Activated T-cell treated with anti-CD3 and anti-CD28 coated beads, Interleukin-2, amount 50 U/mL, for 4 hours (primary cell): Measurements from ENCODE around the gene CFAP61. TPM values are rescaled to one million over a fixed set of nuclear protein-coding genes. Genes with fewer than 3 reads are reported as not detected.

ENCODE experiments used
- ATAC-seq, 2 donors: fragments of 200-7000 bp; cut with Tn5 transposase; one replicate each; pipeline ENCODE4 v1.10.0; 2021
- DNase-seq: peaks from one replicate; pipeline ENCODE4 v3.0.0-alpha.2; 2020
- H3K27me3 Mint-ChIP-seq: one replicate; pipeline ENCODE4 v1.8.0; 2021; ENCODE audit warnings: low read depth, mixed read lengths
- H3K36me3 Mint-ChIP-seq: one replicate; pipeline ENCODE4 v1.8.0; 2022; ENCODE audit warnings: mixed read lengths; ENCODE audit not compliant: insufficient read depth
- H3K4me1 Mint-ChIP-seq: one replicate; pipeline ENCODE4 v1.8.0; 2021; ENCODE audit warnings: low read depth, mixed read lengths
- H3K4me3 Mint-ChIP-seq: one replicate; pipeline ENCODE4 v1.8.0; 2021; ENCODE audit warnings: mild to moderate bottlenecking, moderate library complexity, mixed read lengths
- H3K9me3 Mint-ChIP-seq: one replicate; pipeline ENCODE4 v1.8.0; 2021; ENCODE audit warnings: mixed read lengths
- total RNA-seq, 3 donors: library from RNA; stranded (reverse); gene quantifications; one replicate each; pipeline ENCODE4 v1.2.1, GENCODE V29; 2021

CFAP61 gene
- total RNA-seq, 3 donors from 2014 or later: 0.49 TPM; not detected in 2

- Mint-ChIP-seq H3K36me3 (no peaks in the 10 kb centered on the region), H3K4me1 (no peaks in the 10 kb centered on the region), H3K9me3 (peaks cover 10% of the 10 kb centered on the region), H3K4me3 (no peak overlapping the region), H3K27me3 (peaks cover 9% of the 10 kb centered on the region)
- no peak for DNase-seq
- ATAC-seq: no peak
These were observed 86.2 kb downstream of the CFAP61 start for GRCh38 chr20:20138301-20139064.

GRCh38 chr20:20139403-20139802 lies 87.1 kb downstream of the CFAP61 start:
- H3K36me3 Mint-ChIP-seq: no peaks in the 10 kb centered on the region
- H3K4me3 Mint-ChIP-seq: no peak overlapping the region
- ATAC-seq (no peak), DNase-seq (no peak)
- peaks cover 9% of the 10 kb centered on the region for H3K27me3 Mint-ChIP-seq
- H3K9me3 Mint-ChIP-seq: peaks cover 12% of the 10 kb centered on the region
- no peaks in the 10 kb centered on the region for H3K4me1 Mint-ChIP-seq

GRCh38 chr20:20143165-20143564 lies 90.8 kb downstream of the CFAP61 start:
- DNase-seq (no peak), ATAC-seq (no peak)
- Mint-ChIP-seq H3K4me3 (no peak overlapping the region), H3K4me1 (no peaks in the 10 kb centered on the region), H3K9me3 (peaks cover 10% of the 10 kb centered on the region), H3K36me3 (no peaks in the 10 kb centered on the region), H3K27me3 (peaks cover 17% of the 10 kb centered on the region)

GRCh38 chr20:20143646-20144045 lies 91.3 kb downstream of the CFAP61 start:
- H3K36me3 Mint-ChIP-seq: no peaks in the 10 kb centered on the region
- peaks cover 10% of the 10 kb centered on the region for H3K9me3 Mint-ChIP-seq
- no peak overlapping the region for H3K4me3 Mint-ChIP-seq
- no peaks in the 10 kb centered on the region for H3K4me1 Mint-ChIP-seq
- DNase-seq: no peak
- no peak for ATAC-seq
- peaks cover 21% of the 10 kb centered on the region for H3K27me3 Mint-ChIP-seq

- Mint-ChIP-seq H3K4me3 (no peak overlapping the region), H3K27me3 (peaks cover 25% of the 10 kb centered on the region), H3K9me3 (peaks cover 21% of the 10 kb centered on the region), H3K4me1 (no peaks in the 10 kb centered on the region), H3K36me3 (no peaks in the 10 kb centered on the region)
- no peak for DNase-seq
- ATAC-seq: no peak
These were observed 96.4 kb downstream of the CFAP61 start for GRCh38 chr20:20148779-20149178.

- Mint-ChIP-seq H3K9me3 (peaks cover 14% of the 10 kb centered on the region), H3K36me3 (no peaks in the 10 kb centered on the region), H3K4me1 (no peaks in the 10 kb centered on the region), H3K27me3 (peaks cover 23% of the 10 kb centered on the region), H3K4me3 (no peak overlapping the region)
- no peak for DNase-seq
- ATAC-seq: no peak
These were observed 97.9 kb downstream of the CFAP61 start for GRCh38 chr20:20150241-20150640.

GRCh38 chr20:20160520-20160919 lies 108.2 kb downstream of the CFAP61 start:
- H3K27me3 Mint-ChIP-seq: peaks cover 7% of the 10 kb centered on the region
- ATAC-seq: no peak

GRCh38 chr20:20161611-20162010 lies 109.3 kb downstream of the CFAP61 start:
- Mint-ChIP-seq H3K4me1 (no peaks in the 10 kb centered on the region), H3K4me3 (no peak overlapping the region), H3K36me3 (no peaks in the 10 kb centered on the region), H3K27me3 (peaks cover 7% of the 10 kb centered on the region), H3K9me3 (peaks cover 5% of the 10 kb centered on the region)
- DNase-seq (no peak), ATAC-seq (no peak)

More at GRCh38 chr20:20160520-20160919, 108.2 kb downstream of the CFAP61 start:
- no peaks in the 10 kb centered on the region for H3K36me3 Mint-ChIP-seq
- no peak for DNase-seq
- no peak overlapping the region for H3K4me3 Mint-ChIP-seq
- H3K4me1 Mint-ChIP-seq: no peaks in the 10 kb centered on the region
- H3K9me3 Mint-ChIP-seq: peaks cover 5% of the 10 kb centered on the region

- Mint-ChIP-seq H3K27me3 (peaks cover 7% of the 10 kb centered on the region), H3K4me3 (no peak overlapping the region), H3K4me1 (no peaks in the 10 kb centered on the region), H3K36me3 (no peaks in the 10 kb centered on the region), H3K9me3 (peaks cover 6% of the 10 kb centered on the region)
- no peak for DNase-seq
- no peak for ATAC-seq
These were observed 115.4 kb downstream of the CFAP61 start for GRCh38 chr20:20167698-20168097.

- H3K4me3 Mint-ChIP-seq: no peak overlapping the region
- no peaks in the 10 kb centered on the region for H3K36me3 Mint-ChIP-seq
- ATAC-seq (no peak), DNase-seq (no peak)
- H3K9me3 Mint-ChIP-seq: peaks cover 4% of the 10 kb centered on the region
- H3K27me3 Mint-ChIP-seq: peaks cover 11% of the 10 kb centered on the region
- H3K4me1 Mint-ChIP-seq: no peaks in the 10 kb centered on the region
These were observed 120.9 kb downstream of the CFAP61 start for GRCh38 chr20:20173254-20173653.

- no peak for DNase-seq
- no peaks in the 10 kb centered on the region for H3K4me1 Mint-ChIP-seq
- H3K4me3 Mint-ChIP-seq: no peak overlapping the region
- H3K9me3 Mint-ChIP-seq: peaks cover 4% of the 10 kb centered on the region
- no peak for ATAC-seq
- H3K27me3 Mint-ChIP-seq: peaks cover 12% of the 10 kb centered on the region
- H3K36me3 Mint-ChIP-seq: no peaks in the 10 kb centered on the region
These were observed 121.9 kb downstream of the CFAP61 start for GRCh38 chr20:20174089-20174835.

- DNase-seq (no peak), ATAC-seq (no peak)
- H3K4me1 Mint-ChIP-seq: peaks cover 3% of the 10 kb centered on the region
- H3K27me3 Mint-ChIP-seq: peaks cover 12% of the 10 kb centered on the region
- H3K9me3 Mint-ChIP-seq: peaks cover 9% of the 10 kb centered on the region
- no peak overlapping the region for H3K4me3 Mint-ChIP-seq
- no peaks in the 10 kb centered on the region for H3K36me3 Mint-ChIP-seq
These were observed 129.0 kb downstream of the CFAP61 start for GRCh38 chr20:20181322-20181721.

GRCh38 chr20:20184149-20184548 lies 131.8 kb downstream of the CFAP61 start:
- H3K4me1 Mint-ChIP-seq: peaks cover 3% of the 10 kb centered on the region
- H3K27me3 Mint-ChIP-seq: no peaks in the 10 kb centered on the region
- no peak for DNase-seq
- no peaks in the 10 kb centered on the region for H3K36me3 Mint-ChIP-seq
- ATAC-seq: no peak
- H3K9me3 Mint-ChIP-seq: peaks cover 9% of the 10 kb centered on the region
- no peak overlapping the region for H3K4me3 Mint-ChIP-seq

GRCh38 chr20:20184706-20185105 lies 132.4 kb downstream of the CFAP61 start:
- no peak for ATAC-seq
- Mint-ChIP-seq H3K36me3 (no peaks in the 10 kb centered on the region), H3K9me3 (peaks cover 4% of the 10 kb centered on the region), H3K4me1 (peaks cover 3% of the 10 kb centered on the region), H3K27me3 (no peaks in the 10 kb centered on the region), H3K4me3 (no peak overlapping the region)
- DNase-seq: no peak

GRCh38 chr20:20188647-20189046 lies 136.3 kb downstream of the CFAP61 start:
- peaks cover 2% of the 10 kb centered on the region for H3K4me1 Mint-ChIP-seq
- no peaks in the 10 kb centered on the region for H3K36me3 Mint-ChIP-seq
- DNase-seq: no peak
- no peak overlapping the region for H3K4me3 Mint-ChIP-seq
- H3K27me3 Mint-ChIP-seq: peaks cover 4% of the 10 kb centered on the region
- no peak for ATAC-seq
- H3K9me3 Mint-ChIP-seq: peaks cover 4% of the 10 kb centered on the region
